GM12872 (cell line): ENCODE data around the gene PDGFRB.

Experiments used
- TF ChIP-seq, protein P1 (sequence below): IDR thresholded peaks from 3 replicates; pipeline ENCODE4 v1.5.1; 2011; ENCODE audit warnings: low read depth, mild to moderate bottlenecking, low read length, moderate library complexity; ENCODE audit not compliant: insufficient read depth

Gene PDGFRB

DNA sequence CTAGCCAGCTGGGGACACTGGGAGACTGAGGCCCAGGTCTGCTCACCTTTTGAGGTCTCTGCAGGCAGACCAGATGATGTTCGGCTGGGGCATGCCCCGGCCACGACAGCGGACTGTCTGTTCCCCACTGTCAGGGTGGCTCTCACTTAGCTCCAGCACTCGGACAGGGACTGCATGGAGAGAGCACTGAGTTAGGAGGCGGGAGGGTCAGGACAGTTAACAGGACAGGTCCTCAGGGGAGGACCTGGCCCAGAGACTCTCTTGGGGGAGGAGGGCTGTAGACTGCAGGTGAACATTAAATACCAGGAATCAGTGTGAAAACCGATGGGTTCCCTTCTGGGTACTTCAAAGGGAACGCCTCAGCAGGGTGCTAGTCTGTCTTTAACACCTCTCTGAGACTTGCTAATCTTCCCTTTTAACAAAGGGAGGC is 25.1 kb downstream of the PDGFRB start:
- TF ChIP-seq, protein P1, sequence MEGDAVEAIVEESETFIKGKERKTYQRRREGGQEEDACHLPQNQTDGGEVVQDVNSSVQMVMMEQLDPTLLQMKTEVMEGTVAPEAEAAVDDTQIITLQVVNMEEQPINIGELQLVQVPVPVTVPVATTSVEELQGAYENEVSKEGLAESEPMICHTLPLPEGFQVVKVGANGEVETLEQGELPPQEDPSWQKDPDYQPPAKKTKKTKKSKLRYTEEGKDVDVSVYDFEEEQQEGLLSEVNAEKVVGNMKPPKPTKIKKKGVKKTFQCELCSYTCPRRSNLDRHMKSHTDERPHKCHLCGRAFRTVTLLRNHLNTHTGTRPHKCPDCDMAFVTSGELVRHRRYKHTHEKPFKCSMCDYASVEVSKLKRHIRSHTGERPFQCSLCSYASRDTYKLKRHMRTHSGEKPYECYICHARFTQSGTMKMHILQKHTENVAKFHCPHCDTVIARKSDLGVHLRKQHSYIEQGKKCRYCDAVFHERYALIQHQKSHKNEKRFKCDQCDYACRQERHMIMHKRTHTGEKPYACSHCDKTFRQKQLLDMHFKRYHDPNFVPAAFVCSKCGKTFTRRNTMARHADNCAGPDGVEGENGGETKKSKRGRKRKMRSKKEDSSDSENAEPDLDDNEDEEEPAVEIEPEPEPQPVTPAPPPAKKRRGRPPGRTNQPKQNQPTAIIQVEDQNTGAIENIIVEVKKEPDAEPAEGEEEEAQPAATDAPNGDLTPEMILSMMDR = no peak

DNA sequence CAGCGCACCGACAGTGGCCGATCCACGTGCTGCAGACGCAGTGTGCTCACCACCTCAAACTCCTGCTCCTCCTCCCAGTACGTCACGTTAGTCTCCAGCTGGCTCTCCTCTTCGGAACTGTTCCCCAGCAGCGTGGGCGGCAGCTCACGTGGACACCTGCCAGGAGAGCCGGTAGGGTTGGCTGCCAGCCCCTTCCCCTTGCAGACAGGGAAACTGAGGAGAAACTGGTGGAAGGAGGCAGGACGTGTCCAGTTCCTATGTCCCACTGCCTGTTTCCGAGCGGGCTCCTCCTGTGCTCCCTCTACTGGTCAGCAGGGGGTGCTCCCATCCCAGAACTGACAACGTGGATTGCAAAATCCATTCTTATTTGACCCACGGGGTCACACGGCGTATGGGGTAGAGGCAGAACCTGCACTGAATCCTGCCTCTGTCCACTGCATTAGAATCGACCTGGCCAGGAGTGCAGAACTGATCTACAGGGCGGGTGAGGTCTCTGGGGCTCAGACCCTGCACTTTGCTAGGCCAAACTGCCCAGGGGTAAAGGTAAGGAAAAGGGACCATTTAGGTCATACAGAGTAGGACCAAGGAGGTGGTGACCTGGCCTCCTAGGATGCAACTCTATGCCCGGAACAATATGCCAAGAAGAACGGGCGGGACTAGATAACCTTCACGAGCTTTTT is 25.7 kb downstream of the PDGFRB start:
- TF ChIP-seq, protein P1 = peak; percentile 95

DNA sequence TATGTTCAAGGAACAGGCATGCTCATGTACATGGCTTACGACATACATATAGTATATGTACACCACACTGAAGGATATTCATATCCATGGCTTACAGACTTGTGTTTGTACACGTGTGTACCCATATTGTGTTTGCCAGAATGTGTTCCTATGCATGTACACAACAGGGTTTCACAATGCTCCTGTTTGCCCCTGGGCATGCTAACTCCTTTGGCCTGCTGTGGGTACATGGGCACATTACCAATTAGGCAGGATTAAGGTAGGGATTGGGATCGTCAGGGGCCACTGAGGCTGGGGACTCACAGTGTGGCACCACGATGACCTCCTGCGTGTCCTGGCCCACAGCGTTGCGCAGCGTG is 26.2 kb downstream of the PDGFRB start:
- TF ChIP-seq, protein P1 = no peak

DNA sequence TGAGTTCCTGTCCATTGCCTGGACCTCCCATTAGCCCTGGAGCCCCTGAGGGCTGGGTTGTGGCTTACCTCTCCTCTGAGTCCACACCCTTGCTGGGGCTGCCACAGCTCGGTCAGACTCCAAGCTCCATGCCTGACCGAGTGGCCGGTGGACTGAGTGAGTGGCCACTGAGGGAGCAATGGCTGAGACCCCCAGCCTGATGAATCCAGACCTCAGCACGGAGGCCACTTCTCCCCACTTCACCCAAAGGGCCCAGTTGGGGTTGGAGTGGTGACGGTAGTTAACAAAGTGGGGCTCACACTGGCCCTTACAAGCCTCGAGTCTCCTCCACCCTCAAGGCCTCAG is 28.8 kb downstream of the PDGFRB start:
- TF ChIP-seq, protein P1 = no peak

DNA sequence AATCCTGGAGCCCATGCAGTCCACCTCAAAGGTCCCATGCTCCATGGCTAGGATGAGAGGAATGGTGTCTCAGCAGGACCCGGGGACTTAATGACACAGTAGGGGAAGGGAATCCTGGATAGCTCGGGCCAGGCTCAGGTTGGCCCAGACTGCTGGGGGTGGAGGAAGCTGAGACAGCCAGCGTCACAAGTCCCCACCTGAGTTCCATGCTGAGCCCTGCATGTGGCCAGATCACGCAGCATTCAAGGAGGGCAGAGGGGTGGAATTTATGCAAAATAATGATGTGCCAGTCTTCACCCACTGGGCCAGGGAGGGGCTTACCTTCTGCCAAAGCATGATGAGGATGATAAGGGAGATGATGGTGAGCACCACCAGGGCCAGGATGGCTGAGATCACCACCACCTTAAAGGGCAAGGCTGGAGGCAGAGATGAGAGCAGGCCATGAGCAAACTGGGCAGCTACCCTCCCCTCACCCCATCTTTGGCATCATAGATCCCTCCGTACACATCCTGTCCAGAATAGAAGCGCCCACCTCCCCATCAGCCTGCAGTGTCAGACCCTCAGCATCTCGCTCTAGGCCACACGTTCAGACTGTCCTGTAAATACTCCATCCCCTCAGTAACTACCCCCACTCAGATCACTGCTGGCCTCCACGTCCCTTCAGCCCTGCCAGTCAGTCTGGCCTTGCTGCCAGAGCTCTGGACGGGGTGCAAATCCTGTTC is 29.3 kb downstream of the PDGFRB start:
- TF ChIP-seq, protein P1 = no peak

DNA sequence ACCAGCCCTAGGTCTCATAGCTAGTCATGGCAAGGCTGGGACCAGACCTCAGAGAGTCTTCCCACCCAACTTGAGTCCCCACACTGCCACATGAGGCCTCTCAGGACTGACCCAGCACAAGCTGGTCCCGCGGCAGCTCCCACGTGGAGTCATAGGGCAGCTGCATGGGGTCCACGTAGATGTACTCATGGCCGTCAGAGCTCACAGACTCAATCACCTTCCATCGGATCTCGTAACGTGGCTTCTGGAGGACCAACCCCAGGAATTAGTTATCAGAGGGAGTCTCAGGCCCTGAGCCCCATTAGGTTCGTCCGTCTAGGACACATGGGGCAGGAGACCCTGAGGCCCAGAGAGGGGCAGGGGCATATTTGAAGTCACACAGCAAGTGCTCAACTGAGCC is 30.3 kb downstream of the PDGFRB start:
- TF ChIP-seq, protein P1 = no peak

DNA sequence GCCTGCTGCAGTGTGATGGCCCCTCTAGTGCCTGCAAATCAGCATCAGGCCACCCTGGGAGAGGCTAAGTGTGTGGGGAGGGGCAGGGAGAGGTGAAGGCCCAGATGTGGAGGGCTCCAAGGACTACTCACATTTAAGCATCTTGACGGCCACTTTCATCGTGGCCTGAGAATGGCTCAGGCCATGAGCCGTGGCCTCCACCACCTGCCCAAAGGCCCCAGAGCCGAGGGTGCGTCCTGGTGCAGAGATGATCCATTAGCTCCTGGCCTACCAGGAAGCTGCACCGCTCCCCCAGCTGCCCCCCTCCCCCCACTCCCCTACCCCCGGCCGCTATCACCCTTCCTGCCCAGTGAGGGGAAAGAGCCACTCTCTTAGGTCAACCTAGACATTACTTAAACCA is 31.0 kb downstream of the PDGFRB start:
- TF ChIP-seq, protein P1 = no peak
